Activated B cell treated with CpG ODN at 0.5 μM for 24 hours (primary cell): ENCODE measurements around the gene SNX10. TPM values are rescaled to one million over a fixed set of nuclear protein-coding genes. Genes with fewer than 3 reads are reported as not detected.

Experiments used
- ATAC-seq: fragments of 200-7000 bp; cut with Tn5 transposase; one replicate; pipeline ENCODE4 v1.10.0; 2021; ENCODE audit warnings: low read depth, mild to moderate bottlenecking, moderate library complexity
- CTCF ChIA-PET: fragments of 350-600 bp; sonication (Branson Sonifier 250); formaldehyde crosslinking; loops from one replicate; lab custom pipeline; 2021; ENCODE audit warnings: antibody characterized with exemption; lab: Charles Lee
- POLR2A ChIA-PET: fragments of 350-600 bp; sonication (Branson Sonifier 250); formaldehyde crosslinking; loops from one replicate; lab custom pipeline; 2021; ENCODE audit warnings: antibody characterized with exemption; lab: Charles Lee
- DNase-seq: peaks from one replicate; pipeline ENCODE4 v3.0.0; 2022
- H3K27ac Mint-ChIP-seq: one replicate; pipeline ENCODE4 v1.8.0; 2020; ENCODE audit warnings: mixed read lengths
- H3K27me3 Mint-ChIP-seq: one replicate; pipeline ENCODE4 v1.8.0; 2021; ENCODE audit warnings: mixed read lengths
- H3K36me3 Mint-ChIP-seq: one replicate; pipeline ENCODE4 v1.8.0; 2021; ENCODE audit warnings: low read depth, mixed read lengths
- H3K4me1 Mint-ChIP-seq: one replicate; pipeline ENCODE4 v1.8.0; 2021; ENCODE audit warnings: mixed read lengths
- H3K4me3 Mint-ChIP-seq: one replicate; pipeline ENCODE4 v1.8.0; 2020; ENCODE audit warnings: mild to moderate bottlenecking, mixed read lengths
- H3K9me3 Mint-ChIP-seq: one replicate; pipeline ENCODE4 v1.8.0; 2020; ENCODE audit warnings: mixed read lengths
- CTCF ChIP-seq: fragments of 200-600 bp; IDR thresholded peaks from one replicate; pipeline ENCODE4 v1.8.0; 2022; ENCODE audit warnings: antibody characterized with exemption, mild to moderate bottlenecking
- intact Hi-C: fragments of 100-400 bp; cut with micrococcal nuclease; formaldehyde crosslinking; loops from one replicate; pipeline ENCODE4 v1.15.1; 2024
- total RNA-seq: library from RNA; stranded (reverse); gene quantifications from 2 replicates; pipeline ENCODE4 v1.2.3, GENCODE V29; 2022

SNX10 gene
- total RNA-seq, 1 donor from 2014 or later, result 32.3 TPM

GRCh38 chr7:26404189-26404996 is 112.7 kb downstream of the SNX10 start:
- H3K36me3 Mint-ChIP-seq, result no peaks in the 10 kb centered on the region
- TF ChIP-seq CTCF, result no peak
- H3K4me1 Mint-ChIP-seq, result peaks cover 18% of the 10 kb centered on the region
- H3K27ac Mint-ChIP-seq, result no peak overlapping the region
- H3K27me3 Mint-ChIP-seq, result no peaks in the 10 kb centered on the region
- DNase-seq (no peak), ATAC-seq (no peak)
- CTCF ChIA-PET, result interaction anchor here (1.1 kb wide), 1 partner anchor 27 kb away, joined by 5 read pairs; no protein-coding TSS in a partner anchor
- POLR2A ChIA-PET, result no interaction called here
- peaks cover 12% of the 10 kb centered on the region for H3K9me3 Mint-ChIP-seq
- no peak overlapping the region for H3K4me3 Mint-ChIP-seq
- intact Hi-C loops, result no loop called here

- DNase-seq, result no peak
- peaks cover 12% of the 10 kb centered on the region for H3K9me3 Mint-ChIP-seq
- ChIA-PET CTCF (no interaction called here), POLR2A (no interaction called here)
- intact Hi-C loops, result no loop called here
- no peaks in the 10 kb centered on the region for H3K27me3 Mint-ChIP-seq
- H3K4me3 Mint-ChIP-seq, result no peak overlapping the region
- no peak for ATAC-seq
- TF ChIP-seq CTCF, result no peak
- H3K36me3 Mint-ChIP-seq, result no peaks in the 10 kb centered on the region
- H3K27ac Mint-ChIP-seq, result no peak overlapping the region
- H3K4me1 Mint-ChIP-seq, result no peaks in the 10 kb centered on the region
Measured at GRCh38 chr7:26406433-26406832, 114.8 kb downstream of the SNX10 start.

- no peaks in the 10 kb centered on the region for H3K4me1 Mint-ChIP-seq
- ChIA-PET CTCF (interaction anchor here (1.3 kb wide), 1 partner anchor 12 kb away, joined by 3 read pairs; no protein-coding TSS in a partner anchor), POLR2A (no interaction called here)
- no peak for TF ChIP-seq CTCF
- H3K9me3 Mint-ChIP-seq, result peaks cover 12% of the 10 kb centered on the region
- H3K27me3 Mint-ChIP-seq, result no peaks in the 10 kb centered on the region
- no peak for ATAC-seq
- no peaks in the 10 kb centered on the region for H3K36me3 Mint-ChIP-seq
- H3K27ac Mint-ChIP-seq, result no peak overlapping the region
- intact Hi-C loops, result no loop called here
- no peak for DNase-seq
- H3K4me3 Mint-ChIP-seq, result no peak overlapping the region
Measured at GRCh38 chr7:26409661-26410547, 118.2 kb downstream of the SNX10 start.

- CTCF ChIA-PET, result no interaction called here
Measured at GRCh38 chr7:26413007-26413691, 121.5 kb downstream of the SNX10 start.

More at GRCh38 chr7:26413007-26413691, 121.5 kb downstream of the SNX10 start:
- Mint-ChIP-seq H3K27me3 (peaks cover 4% of the 10 kb centered on the region), H3K27ac (no peak overlapping the region), H3K4me1 (no peaks in the 10 kb centered on the region), H3K36me3 (no peaks in the 10 kb centered on the region), H3K9me3 (no peaks in the 10 kb centered on the region), H3K4me3 (no peak overlapping the region)
- DNase-seq (no peak), ATAC-seq (no peak)
- POLR2A ChIA-PET, result no interaction called here
- no peak for TF ChIP-seq CTCF
- intact Hi-C loops, result no loop called here
